PFSK-1 (cell line): ENCODE measurements around the gene RGS9.

Source experiments
- POLR2AphosphoS5 ChIP-seq: IDR thresholded peaks from 2 replicates; pipeline ENCODE4 v1.6.1; 2012; ENCODE audit warnings: low read depth, mild to moderate bottlenecking, control low read depth, low read length, moderate library complexity
- TF ChIP-seq, protein P1 (sequence below), 2 experiments: IDR thresholded peaks; 2 replicates each; pipeline versions ENCODE4 v1.6.1 to v1.8.0; 2011 to 2012; ENCODE audit warnings: low read depth in 2 of 2, low read length in 2 of 2, control low read depth in 1 of 2, inconsistent platforms in 1 of 2, mild to moderate bottlenecking in 1 of 2, moderate library complexity in 1 of 2; ENCODE audit not compliant: insufficient read depth in 1 of 2

DNA sequence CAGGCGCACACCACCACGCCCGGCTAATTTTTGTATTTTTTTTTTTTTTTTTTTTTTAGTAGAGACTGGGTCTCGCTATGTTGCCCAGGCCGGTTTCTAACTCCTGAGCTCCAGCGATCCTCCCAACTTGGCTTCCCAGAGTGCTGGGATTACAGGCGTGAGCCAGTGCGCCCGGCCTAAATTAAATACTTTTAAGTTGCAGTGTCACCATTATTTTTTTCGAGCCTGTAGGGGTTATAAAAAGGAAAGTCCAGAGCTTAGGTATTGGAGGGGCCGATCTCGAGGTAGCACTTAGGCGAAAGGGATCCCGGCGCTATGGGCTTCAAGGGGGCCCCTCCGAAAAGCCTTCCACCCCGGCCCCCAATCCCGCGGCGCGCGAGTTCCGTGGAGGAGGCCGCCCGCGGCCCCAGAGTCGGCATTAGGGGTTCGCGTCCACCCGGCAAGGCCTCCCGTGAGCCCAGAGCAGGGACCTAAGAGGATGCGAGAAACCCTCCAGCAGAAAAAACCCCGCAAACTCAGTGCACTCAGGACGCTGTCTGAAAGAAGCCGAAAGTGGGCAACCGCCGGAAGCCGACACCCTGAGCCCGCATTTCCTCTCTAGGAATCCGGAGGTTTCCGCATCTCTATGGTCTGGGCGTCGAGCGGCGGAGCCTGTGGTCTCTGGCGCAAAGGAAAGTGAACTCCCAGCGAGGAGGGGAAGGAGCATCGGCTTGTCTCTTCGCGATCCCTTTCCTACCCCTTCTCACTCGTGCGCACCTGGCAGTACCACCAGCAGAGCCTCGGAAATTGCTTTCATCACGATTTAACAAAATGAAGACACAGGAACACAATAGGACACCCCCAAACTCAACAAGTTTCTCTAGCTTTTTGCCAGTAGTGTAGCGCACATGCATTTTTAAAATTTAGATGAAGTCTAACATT lies 14.1 kb upstream of the RGS9 start:
- TF ChIP-seq, protein P1, sequence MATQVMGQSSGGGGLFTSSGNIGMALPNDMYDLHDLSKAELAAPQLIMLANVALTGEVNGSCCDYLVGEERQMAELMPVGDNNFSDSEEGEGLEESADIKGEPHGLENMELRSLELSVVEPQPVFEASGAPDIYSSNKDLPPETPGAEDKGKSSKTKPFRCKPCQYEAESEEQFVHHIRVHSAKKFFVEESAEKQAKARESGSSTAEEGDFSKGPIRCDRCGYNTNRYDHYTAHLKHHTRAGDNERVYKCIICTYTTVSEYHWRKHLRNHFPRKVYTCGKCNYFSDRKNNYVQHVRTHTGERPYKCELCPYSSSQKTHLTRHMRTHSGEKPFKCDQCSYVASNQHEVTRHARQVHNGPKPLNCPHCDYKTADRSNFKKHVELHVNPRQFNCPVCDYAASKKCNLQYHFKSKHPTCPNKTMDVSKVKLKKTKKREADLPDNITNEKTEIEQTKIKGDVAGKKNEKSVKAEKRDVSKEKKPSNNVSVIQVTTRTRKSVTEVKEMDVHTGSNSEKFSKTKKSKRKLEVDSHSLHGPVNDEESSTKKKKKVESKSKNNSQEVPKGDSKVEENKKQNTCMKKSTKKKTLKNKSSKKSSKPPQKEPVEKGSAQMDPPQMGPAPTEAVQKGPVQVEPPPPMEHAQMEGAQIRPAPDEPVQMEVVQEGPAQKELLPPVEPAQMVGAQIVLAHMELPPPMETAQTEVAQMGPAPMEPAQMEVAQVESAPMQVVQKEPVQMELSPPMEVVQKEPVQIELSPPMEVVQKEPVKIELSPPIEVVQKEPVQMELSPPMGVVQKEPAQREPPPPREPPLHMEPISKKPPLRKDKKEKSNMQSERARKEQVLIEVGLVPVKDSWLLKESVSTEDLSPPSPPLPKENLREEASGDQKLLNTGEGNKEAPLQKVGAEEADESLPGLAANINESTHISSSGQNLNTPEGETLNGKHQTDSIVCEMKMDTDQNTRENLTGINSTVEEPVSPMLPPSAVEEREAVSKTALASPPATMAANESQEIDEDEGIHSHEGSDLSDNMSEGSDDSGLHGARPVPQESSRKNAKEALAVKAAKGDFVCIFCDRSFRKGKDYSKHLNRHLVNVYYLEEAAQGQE (IDR thresholded peaks at IDR 0.05; ENCODE audit: insufficient read depth in 1 of 2, low read depth in 2 of 2, low read length in 2 of 2), result peak; percentile 34 to 43; a peak in 1 of 4 replicates
- peak; percentile 98 for TF ChIP-seq POLR2AphosphoS5
